Ovary (tissue), 9 donors: ENCODE data around the gene ETNK1. TPM values are rescaled to one million over a fixed set of nuclear protein-coding genes. Genes with fewer than 3 reads are reported as not detected.

Experiments
- DNase-seq, 5 donors: peaks; one replicate each; pipeline ENCODE4 v3.0.0-alpha.2; 2019 to 2020
- H3K27ac ChIP-seq, 2 donors: fragments of 200-600 bp; one replicate each; pipeline versions ENCODE4 v1.5.1 to v1.8.0; 2019 to 2022
- H3K27me3 ChIP-seq: fragments of 200-600 bp; one replicate; pipeline ENCODE4 v1.8.0; 2022
- H3K36me3 ChIP-seq: fragments of 200-600 bp; sonication (generic); one replicate; pipeline ENCODE4 v1.5.1; 2019
- H3K4me1 ChIP-seq: one replicate; pipeline ENCODE4 v1.8.1; 2013; ENCODE audit warnings: mild to moderate bottlenecking, moderate library complexity; ENCODE audit not compliant: insufficient read depth
- H3K4me3 ChIP-seq: fragments of 200-600 bp; sonication (generic); one replicate; pipeline ENCODE4 v1.5.1; 2017
- H3K9me3 ChIP-seq, 2 donors: fragments of 200-600 bp in 1 of 2; sonication (generic) in 1 of 2; one replicate each; pipeline versions ENCODE4 v1.5.1 to v1.8.1; 2013 to 2019; ENCODE audit warnings: mild to moderate bottlenecking in 1 of 2, moderate library complexity in 1 of 2
- EP300 ChIP-seq: sonication (generic); formaldehyde crosslinking; IDR thresholded peaks from one replicate; pipeline ENCODE4 v1.6.1; 2017; ENCODE audit warnings: antibody characterized with exemption
- POLR2A ChIP-seq: fragments of 450-650 bp; IDR thresholded peaks from one replicate; pipeline ENCODE4 v1.6.1; 2017; ENCODE audit warnings: antibody characterized with exemption, mild to moderate bottlenecking, moderate library complexity
- WGBS, 3 donors: extraction: QIAGEN DNeasy Blood & Tissue Kit in 1 of 3; methylation state at CpG; one replicate each; pipeline versions ENCODE4 v1.1.5 to v1.1.7; 2013 to 2017; 5-methylcytosine and 5-hydroxymethylcytosine counted together
- intact Hi-C, 4 donors: fragments of 100-400 bp; cut with DNase I; formaldehyde crosslinking; loops; one replicate each; pipeline versions ENCODE4 v1.11.0 to v1.15.1; 2022 to 2023
- polyA plus RNA-seq, 2 donors: library from polyadenylated mRNA; stranded (reverse); fragments of 200-250 nt in 1 of 2; fragments of 350-450 nt in 1 of 2; fragmentation: Illumina TruSeq in 1 of 2; extraction: RNeasy Lipid Tissue Mini Kit (QIAGEN cat#74804) in 1 of 2; gene quantifications; one replicate each; pipeline ENCODE4 v1.2.3, GENCODE V29; 2013 to 2014
- total RNA-seq, 7 donors: library from RNA; depleted of rRNA in 2 of 7; stranded (reverse); fragments of >200 nt in 2 of 7; fragmentation: NEBNext Ultra II Directional in 3 of 7; extraction: Animal tissue kit (Norgen Biotek cat#: 25700) in 3 of 7; gene quantifications; one replicate each; pipeline versions ENCODE4 v1.1.0 to v1.2.4, GENCODE V29; 2016 to 2023
- TF ChIP-seq, protein P1 (sequence below), 3 donors: fragments of 450-650 bp in 2 of 3; fragments of 200-600 bp in 1 of 3; IDR thresholded peaks; one replicate each; pipeline versions ENCODE4 v1.5.1 to v1.8.0; 2016 to 2022; ENCODE audit warnings: antibody characterized with exemption in 3 of 3, mild to moderate bottlenecking in 1 of 3
- donor health status: DM: no; HTN: no; CAD: no; lungs with moderate emphysema.
- donor health status: DM: no; HTN: no; CAD: no.
- donor health status: Bipolar disorder and iron deficiency.
- donor health status: DM: yes; HTN: yes; CAD: no.
- donor health status: DM: no; HTN: no; CAD: no.
- donor health status: DM: yes; HTN: yes; CAD: no.

Gene ETNK1
- total and polyA plus RNA-seq, 9 donors = 11.9 to 50.6 (median 41.4) TPM

GRCh38 chr12:22702690-22703089 is 77.7 kb downstream of the ETNK1 start:
- Histone ChIP-seq H3K36me3 (no peaks in the 10 kb centered on the region), H3K4me3 (no peak overlapping the region), H3K27ac (no peak overlapping the region), H3K27me3 (no peaks in the 10 kb centered on the region), H3K4me1 (no peaks in the 10 kb centered on the region), H3K9me3 (no peaks in the 10 kb centered on the region)
- intact Hi-C loops = no loop called here
- TF ChIP-seq, protein P1, sequence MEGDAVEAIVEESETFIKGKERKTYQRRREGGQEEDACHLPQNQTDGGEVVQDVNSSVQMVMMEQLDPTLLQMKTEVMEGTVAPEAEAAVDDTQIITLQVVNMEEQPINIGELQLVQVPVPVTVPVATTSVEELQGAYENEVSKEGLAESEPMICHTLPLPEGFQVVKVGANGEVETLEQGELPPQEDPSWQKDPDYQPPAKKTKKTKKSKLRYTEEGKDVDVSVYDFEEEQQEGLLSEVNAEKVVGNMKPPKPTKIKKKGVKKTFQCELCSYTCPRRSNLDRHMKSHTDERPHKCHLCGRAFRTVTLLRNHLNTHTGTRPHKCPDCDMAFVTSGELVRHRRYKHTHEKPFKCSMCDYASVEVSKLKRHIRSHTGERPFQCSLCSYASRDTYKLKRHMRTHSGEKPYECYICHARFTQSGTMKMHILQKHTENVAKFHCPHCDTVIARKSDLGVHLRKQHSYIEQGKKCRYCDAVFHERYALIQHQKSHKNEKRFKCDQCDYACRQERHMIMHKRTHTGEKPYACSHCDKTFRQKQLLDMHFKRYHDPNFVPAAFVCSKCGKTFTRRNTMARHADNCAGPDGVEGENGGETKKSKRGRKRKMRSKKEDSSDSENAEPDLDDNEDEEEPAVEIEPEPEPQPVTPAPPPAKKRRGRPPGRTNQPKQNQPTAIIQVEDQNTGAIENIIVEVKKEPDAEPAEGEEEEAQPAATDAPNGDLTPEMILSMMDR (IDR thresholded peaks at IDR 0.05) = no peak
- TF ChIP-seq POLR2A (no peak), EP300 (no peak)
- 93 to 97% (median 96%) methylated on average over 2 of the region's 2 CpGs for WGBS, 3 donors
- no peak for DNase-seq

DNA sequence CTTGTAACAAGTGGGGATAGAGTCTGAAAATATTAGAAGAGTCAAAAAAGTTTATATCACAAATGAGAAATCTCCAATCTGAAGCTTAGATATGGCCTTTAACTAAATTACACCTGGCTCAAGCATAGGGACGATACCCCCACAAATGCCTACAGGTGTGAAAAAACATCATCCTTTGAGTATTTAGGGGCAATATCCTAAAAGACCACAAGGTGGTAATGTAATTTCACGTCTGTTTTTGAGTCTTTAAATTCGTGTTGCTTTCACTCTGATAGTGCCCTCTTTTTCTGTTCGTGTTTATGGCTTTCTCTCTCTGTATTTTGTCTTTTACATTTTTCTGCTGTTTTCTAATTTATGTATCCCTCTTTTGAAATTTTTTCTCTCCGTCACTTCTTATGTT is 84.3 kb downstream of the ETNK1 start:
- no peak for DNase-seq
- Histone ChIP-seq H3K9me3 (no peaks in the 10 kb centered on the region), H3K4me3 (no peak overlapping the region), H3K27ac (no peak overlapping the region), H3K36me3 (no peaks in the 10 kb centered on the region), H3K4me1 (no peaks in the 10 kb centered on the region), H3K27me3 (no peaks in the 10 kb centered on the region)
- intact Hi-C loops = no loop called here
- TF ChIP-seq, protein P1 (IDR thresholded peaks at IDR 0.05) = peak; percentile 42 to 46 (median 43)
- no peak for TF ChIP-seq POLR2A
- TF ChIP-seq EP300 = no peak
- WGBS, 3 donors = 3 to 7% (median 4%) methylated on average over 5 of the region's 5 CpGs

- Histone ChIP-seq H3K4me1 (no peaks in the 10 kb centered on the region), H3K27ac (no peak overlapping the region)
Observed at GRCh38 chr12:22712083-22712482, 87.1 kb downstream of the ETNK1 start.

DNA sequence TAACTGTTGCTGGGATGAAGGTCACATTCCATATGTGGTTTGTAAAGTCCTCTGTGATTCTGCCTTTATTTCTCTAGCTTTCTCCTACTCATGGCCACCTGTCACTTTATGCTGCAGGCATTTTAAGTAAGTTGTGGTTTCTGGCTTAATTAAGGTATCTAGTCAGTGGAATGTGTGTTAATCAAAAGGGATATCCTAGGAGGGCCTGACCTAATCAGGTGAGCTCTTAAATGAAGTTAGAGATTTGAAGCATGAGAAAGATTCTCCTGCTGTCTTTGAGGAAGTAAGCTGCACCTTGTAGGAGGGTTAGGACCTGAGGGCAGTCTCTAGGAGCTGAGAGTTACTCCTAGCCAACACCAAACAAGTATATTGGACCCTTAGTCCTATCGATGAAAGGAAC is 90.3 kb downstream of the ETNK1 start:
- no peak for DNase-seq
- Histone ChIP-seq H3K27ac (no peak overlapping the region), H3K4me1 (no peaks in the 10 kb centered on the region), H3K9me3 (no peaks in the 10 kb centered on the region), H3K27me3 (no peaks in the 10 kb centered on the region), H3K4me3 (no peak overlapping the region), H3K36me3 (no peaks in the 10 kb centered on the region)
- intact Hi-C loops = no loop called here
- no peak for TF ChIP-seq EP300
- TF ChIP-seq, protein P1 (IDR thresholded peaks at IDR 0.05) = no peak
- WGBS, 3 donors = 84 to 100% (median 100%) methylated on average over 1 of the region's 1 CpG

More at GRCh38 chr12:22712083-22712482, 87.1 kb downstream of the ETNK1 start:
- 76 to 84% (median 77%) methylated on average over 7 of the region's 7 CpGs for WGBS, 3 donors
- Histone ChIP-seq H3K36me3 (no peaks in the 10 kb centered on the region), H3K4me3 (no peak overlapping the region), H3K9me3 (no peaks in the 10 kb centered on the region), H3K27me3 (no peaks in the 10 kb centered on the region)
- DNase-seq = no peak
- intact Hi-C loops = no loop called here
- TF ChIP-seq, protein P1 (IDR thresholded peaks at IDR 0.05) = no peak
- TF ChIP-seq EP300 (no peak), POLR2A (no peak)
